ENCODE measurements around the gene TEKTIP1. TPM values are rescaled to one million over a fixed set of nuclear protein-coding genes. Genes with fewer than 3 reads are reported as not detected.

Gene TEKTIP1
- total RNA-seq, 1 donor from 2014 or later, result 0.40 TPM

Other genes starting within 250 kb of the TEKTIP1 start
- gene NFIC, start 172.6 kb upstream of the TEKTIP1 start, total RNA-seq, result 178 TPM
- gene SMIM24, start 58.6 kb upstream of the TEKTIP1 start, total RNA-seq, result not detected
- not detected for gene SMIM44, start 55.7 kb upstream of the TEKTIP1 start, total RNA-seq
- gene DOHH, start 38.5 kb upstream of the TEKTIP1 start, total RNA-seq, result 11.0 TPM
- gene FZR1, start 32.9 kb upstream of the TEKTIP1 start, total RNA-seq, result 19.2 TPM
- 21.8 TPM for gene MFSD12, start 18.4 kb downstream of the TEKTIP1 start, total RNA-seq
- gene HMG20B, start 33.8 kb downstream of the TEKTIP1 start, total RNA-seq, result 36.9 TPM
- gene GIPC3, start 46.3 kb downstream of the TEKTIP1 start, total RNA-seq, result 1.9 TPM
- 2.0 TPM for gene TBXA2R, start 67.7 kb downstream of the TEKTIP1 start, total RNA-seq
- 13.5 TPM for gene CACTIN, start 87.6 kb downstream of the TEKTIP1 start, total RNA-seq
- gene PIP5K1C, start 161.3 kb downstream of the TEKTIP1 start, total RNA-seq, result 34.7 TPM
- 0.22 TPM for gene TJP3, start 169.2 kb downstream of the TEKTIP1 start, total RNA-seq
- 12.5 TPM for gene APBA3, start 222.5 kb downstream of the TEKTIP1 start, total RNA-seq
- gene MRPL54, start 223.5 kb downstream of the TEKTIP1 start, total RNA-seq, result 70.8 TPM
- not detected for gene RAX2, start 233.1 kb downstream of the TEKTIP1 start, total RNA-seq
- gene MATK, start 247.2 kb downstream of the TEKTIP1 start, total RNA-seq, result 0.62 TPM